ENCODE measurements around the gene TBX4. TPM values are rescaled to one million over a fixed set of nuclear protein-coding genes. Genes with fewer than 3 reads are reported as not detected.

The TBX4 gene
- total RNA-seq, result not detected in 2 replicates

DNA sequence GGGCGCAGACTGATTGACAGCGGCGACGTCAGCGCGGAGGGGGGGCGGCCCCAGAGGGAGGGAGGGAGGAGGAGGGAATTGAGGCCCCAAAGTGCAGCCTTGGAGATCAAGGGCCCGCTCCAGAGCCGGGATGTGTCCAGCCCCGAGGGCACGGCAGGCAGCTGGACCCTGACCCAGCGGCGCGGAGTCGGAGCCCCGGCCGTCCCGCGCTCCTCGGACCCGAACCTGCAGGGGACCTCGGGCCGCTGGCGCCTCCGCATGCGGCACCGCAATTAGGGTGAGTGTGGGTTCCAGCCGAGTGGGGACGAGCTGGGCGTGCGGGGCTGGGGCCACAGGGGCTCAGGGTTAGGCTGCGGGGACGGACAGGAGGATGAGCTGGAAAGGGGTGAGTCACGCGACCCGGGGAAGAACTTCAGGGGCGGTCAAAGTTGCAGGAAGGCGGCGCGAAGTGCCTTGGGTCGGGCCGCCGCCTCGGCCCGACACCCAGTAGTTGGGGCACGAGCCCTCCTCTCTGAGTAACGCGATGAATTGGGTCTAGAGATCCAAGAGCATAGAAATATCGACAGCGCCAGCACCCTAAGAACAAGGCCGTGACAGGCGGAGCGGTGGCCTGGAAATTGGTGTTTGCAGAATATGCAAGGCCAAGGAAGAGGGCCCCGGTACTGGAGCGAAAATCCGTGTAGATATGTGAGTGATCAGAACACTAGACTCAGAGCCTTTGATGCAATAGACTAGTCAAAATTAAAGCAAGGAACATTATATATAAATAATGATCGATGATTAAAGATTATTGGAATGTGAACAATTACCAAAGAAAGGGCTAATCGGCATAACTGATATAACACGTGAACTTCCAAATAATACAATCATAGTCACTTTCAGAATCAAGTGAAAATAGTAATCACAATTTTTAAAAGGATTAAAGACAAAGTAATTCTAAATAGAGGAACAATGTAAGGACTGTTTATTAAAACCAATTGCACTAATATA, at the start of gene TBX4:
TBX4 (plus strand) TSS at position 122 of the 990 bp plus-strand sequence. CDS start 4,069 bp downstream, outside the sequence.

Other genes starting within 250 kb of the TBX4 start
- gene TBX2, start 52.6 kb upstream of the TBX4 start, total RNA-seq, result 42.5 and 102 TPM in 2 replicates
- not detected in 2 replicates for gene NACA2, start 138.8 kb downstream of the TBX4 start, total RNA-seq

Measured in placental pericyte (primary cell).